ENCODE results near the gene ALDOC. TPM values are rescaled to one million over a fixed set of nuclear protein-coding genes. Genes with fewer than 3 reads are reported as not detected.
A peak's percentile ranks its signal among the peaks of the same experiment; 100 is the strongest.

Gene ALDOC
- total RNA-seq, 1 experiment from 2014 or later: 6.0 TPM

DNA sequence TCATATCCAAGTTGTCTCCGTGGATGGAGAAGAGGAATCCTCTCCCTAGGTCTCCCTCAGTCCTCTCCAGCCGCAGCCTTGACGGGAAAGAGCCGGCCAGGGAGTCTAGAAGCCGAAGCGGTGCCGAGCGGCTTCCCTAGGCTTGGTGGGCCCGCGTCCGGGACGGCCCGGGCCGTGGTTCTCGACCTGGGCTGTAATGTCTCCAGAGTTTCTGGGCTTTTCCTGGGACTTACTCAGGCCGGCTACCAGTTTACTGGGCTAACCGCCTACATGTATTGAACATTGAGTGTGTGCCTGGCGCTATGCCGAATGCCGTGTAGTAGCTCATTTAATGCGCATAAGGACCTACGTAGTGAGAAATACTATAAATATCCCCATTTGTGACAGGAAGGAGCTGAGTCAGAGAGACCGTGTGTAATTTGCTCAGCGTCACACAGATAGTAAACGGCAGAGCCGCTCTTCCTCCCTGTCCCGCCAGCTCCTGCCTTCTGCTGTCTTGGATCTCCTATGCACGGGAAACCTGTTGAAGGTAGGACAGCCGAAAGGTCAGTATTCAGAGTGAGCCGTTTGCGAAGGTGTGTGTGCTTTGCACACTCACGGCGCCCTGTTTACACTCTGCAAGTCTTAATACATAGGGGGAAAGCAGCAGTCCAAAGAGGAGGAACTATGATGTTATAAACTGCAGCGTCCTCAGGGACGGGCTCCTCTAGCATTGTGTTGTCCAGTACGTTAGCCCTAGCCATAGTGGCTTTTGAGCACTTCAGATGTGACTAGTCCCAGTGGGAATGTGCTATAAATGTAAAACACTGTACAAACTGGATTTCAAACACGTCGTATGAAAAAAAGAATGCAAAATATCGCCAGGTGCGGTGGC lies 22.9 kb upstream of the ALDOC start:
- H3K27me3 Mint-ChIP-seq (ENCODE audit: insufficient read depth, unreplicated experiment): no peaks in the 10 kb centered on the region
- CTCF ChIA-PET: interaction anchor here (0.5 to 2.7 kb wide), 2 partner anchors 13 to 719 kb away, joined by 3 to 10 read pairs; no protein-coding TSS in a partner anchor
- peak; percentile 78 for DNase-seq (ENCODE audit: unreplicated experiment)
- TF ChIP-seq, protein P1, sequence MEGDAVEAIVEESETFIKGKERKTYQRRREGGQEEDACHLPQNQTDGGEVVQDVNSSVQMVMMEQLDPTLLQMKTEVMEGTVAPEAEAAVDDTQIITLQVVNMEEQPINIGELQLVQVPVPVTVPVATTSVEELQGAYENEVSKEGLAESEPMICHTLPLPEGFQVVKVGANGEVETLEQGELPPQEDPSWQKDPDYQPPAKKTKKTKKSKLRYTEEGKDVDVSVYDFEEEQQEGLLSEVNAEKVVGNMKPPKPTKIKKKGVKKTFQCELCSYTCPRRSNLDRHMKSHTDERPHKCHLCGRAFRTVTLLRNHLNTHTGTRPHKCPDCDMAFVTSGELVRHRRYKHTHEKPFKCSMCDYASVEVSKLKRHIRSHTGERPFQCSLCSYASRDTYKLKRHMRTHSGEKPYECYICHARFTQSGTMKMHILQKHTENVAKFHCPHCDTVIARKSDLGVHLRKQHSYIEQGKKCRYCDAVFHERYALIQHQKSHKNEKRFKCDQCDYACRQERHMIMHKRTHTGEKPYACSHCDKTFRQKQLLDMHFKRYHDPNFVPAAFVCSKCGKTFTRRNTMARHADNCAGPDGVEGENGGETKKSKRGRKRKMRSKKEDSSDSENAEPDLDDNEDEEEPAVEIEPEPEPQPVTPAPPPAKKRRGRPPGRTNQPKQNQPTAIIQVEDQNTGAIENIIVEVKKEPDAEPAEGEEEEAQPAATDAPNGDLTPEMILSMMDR (IDR thresholded peaks at IDR 0.05; ENCODE audit: unreplicated experiment): no peak
- POLR2A ChIA-PET: interaction anchor here (0.7 to 4.4 kb wide), 20 partner anchors 8 to 305 kb away, joined by 3 to 32 read pairs (median 4); partner anchors contain the start of genes ALDOC, BLTP2, IFT20 and PIGS
- peak overlapping the region; percentile 87 for H3K4me3 Mint-ChIP-seq (ENCODE audit: unreplicated experiment)
- no peaks in the 10 kb centered on the region for H3K9me3 Mint-ChIP-seq (ENCODE audit: unreplicated experiment)
- peaks cover 21% of the 10 kb centered on the region for H3K4me1 Mint-ChIP-seq (ENCODE audit: insufficient read depth, unreplicated experiment)
- H3K36me3 Mint-ChIP-seq (ENCODE audit: insufficient read depth, unreplicated experiment): peaks cover 7% of the 10 kb centered on the region
- BruUV-seq (replicated peaks): TSS peak; percentile 84
- intact Hi-C loops (cut with micrococcal nuclease): no loop called here
- H3K27ac Mint-ChIP-seq (ENCODE audit: low read depth, unreplicated experiment): peak overlapping the region; percentile 90

DNA sequence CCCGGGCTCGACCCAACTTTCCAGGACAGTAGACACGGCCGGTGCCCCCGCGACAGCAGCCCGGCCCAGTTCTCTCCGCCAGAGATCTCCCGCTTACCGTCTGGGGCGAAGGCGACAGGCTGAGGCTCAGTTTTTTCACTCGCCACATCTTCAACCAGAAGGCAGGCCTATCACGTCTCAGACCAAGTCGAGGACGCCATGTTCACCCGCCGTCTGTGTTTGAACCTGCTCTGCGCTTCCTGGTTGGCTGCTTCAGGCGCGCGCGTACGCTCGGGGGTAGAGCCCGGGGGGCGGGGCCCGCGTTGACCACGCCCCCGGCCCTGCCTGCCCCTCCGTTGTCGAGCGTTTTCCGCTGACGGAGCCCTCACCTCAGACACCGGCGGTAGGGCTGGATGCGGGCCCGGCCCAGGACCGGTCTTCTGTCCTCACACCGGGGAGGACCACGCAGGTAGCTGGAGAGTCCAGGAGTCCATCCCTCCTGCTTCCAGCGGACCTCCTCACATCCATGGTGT lies 22.2 kb upstream of the ALDOC start, which contains the start of gene SPAG5:
TSS of gene SPAG5 (minus strand) at position 227 of the 512 bp plus-strand sequence. CDS start at position 148, 79 bp downstream.
- no TSS peak for BruUV-seq (replicated peaks)
- no peaks in the 10 kb centered on the region for H3K9me3 Mint-ChIP-seq (ENCODE audit: unreplicated experiment)
- H3K36me3 Mint-ChIP-seq (ENCODE audit: insufficient read depth, unreplicated experiment): peaks cover 7% of the 10 kb centered on the region
- DNase-seq (ENCODE audit: unreplicated experiment): peak; percentile 92
- peak within 1 kb of the TSS; percentile 87 for H3K4me3 Mint-ChIP-seq (ENCODE audit: unreplicated experiment)
- TF ChIP-seq, protein P1 (IDR thresholded peaks at IDR 0.05; ENCODE audit: unreplicated experiment): no peak
- H3K27ac Mint-ChIP-seq (ENCODE audit: low read depth, unreplicated experiment): peak within 1 kb of the TSS; percentile 90
- H3K4me1 Mint-ChIP-seq (ENCODE audit: insufficient read depth, unreplicated experiment): peaks cover 21% of the 10 kb centered on the region
- POLR2A ChIA-PET: interaction anchor here (0.6 to 4.4 kb wide), 24 partner anchors 8 to 332 kb away, joined by 3 to 32 read pairs (median 4); partner anchors contain the start of genes ALDOC, BLTP2, IFT20 and PIGS
- intact Hi-C loops (cut with micrococcal nuclease): no loop called here
- CTCF ChIA-PET: interaction anchor here (2.7 kb wide), 1 partner anchor 14 kb away, joined by 10 read pairs; no protein-coding TSS in a partner anchor
- no peaks in the 10 kb centered on the region for H3K27me3 Mint-ChIP-seq (ENCODE audit: insufficient read depth, unreplicated experiment)

DNA sequence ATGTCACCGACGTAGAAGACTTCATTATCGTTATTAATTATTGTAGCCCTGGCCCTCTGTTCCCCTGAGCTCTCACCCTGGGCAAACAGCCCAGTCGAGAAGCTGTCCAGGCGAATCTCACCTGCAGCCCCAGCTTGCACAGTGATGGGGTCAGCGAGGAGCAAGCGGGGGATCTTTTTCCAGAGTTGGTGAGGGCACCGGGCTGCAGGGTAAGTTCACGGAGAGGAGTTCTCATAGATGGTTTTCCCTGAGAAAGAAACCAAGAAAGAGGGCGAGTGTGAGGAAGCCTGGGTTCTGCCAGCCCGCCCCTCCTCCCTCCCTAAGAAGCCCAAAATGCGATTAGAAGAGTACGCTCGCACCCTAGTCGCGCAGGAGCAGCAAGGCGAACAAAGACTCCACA lies 21.7 kb upstream of the ALDOC start:
- BruUV-seq (replicated peaks): TSS peak; percentile 52
- Mint-ChIP-seq H3K4me1 (ENCODE audit: insufficient read depth, unreplicated experiment) (peaks cover 21% of the 10 kb centered on the region), H3K4me3 (ENCODE audit: unreplicated experiment) (peak overlapping the region; percentile 87), H3K27ac (ENCODE audit: low read depth, unreplicated experiment) (peak overlapping the region; percentile 90), H3K36me3 (ENCODE audit: insufficient read depth, unreplicated experiment) (peaks cover 10% of the 10 kb centered on the region), H3K27me3 (ENCODE audit: insufficient read depth, unreplicated experiment) (no peaks in the 10 kb centered on the region), H3K9me3 (ENCODE audit: unreplicated experiment) (no peaks in the 10 kb centered on the region)
- no peak for DNase-seq (ENCODE audit: unreplicated experiment)
- TF ChIP-seq, protein P1 (IDR thresholded peaks at IDR 0.05; ENCODE audit: unreplicated experiment): no peak
- POLR2A ChIA-PET: interaction anchor here (0.6 to 4.4 kb wide), 12 partner anchors 9 to 332 kb away, joined by 3 to 32 read pairs (median 4); partner anchors contain the start of genes ALDOC and PIGS
- intact Hi-C loops (cut with micrococcal nuclease): no loop called here
- CTCF ChIA-PET: interaction anchor here (2.7 kb wide), 1 partner anchor 14 kb away, joined by 10 read pairs; no protein-coding TSS in a partner anchor

Data from MCF 10A (cell line).